H9 (cell line): ENCODE data around the gene SMPX. TPM values are rescaled to one million over a fixed set of nuclear protein-coding genes. Genes with fewer than 3 reads are reported as not detected.

Experiments
- DNase-seq: peaks from one replicate; pipeline ENCODE4 v3.0.0-alpha.2; 2017
- H2AFZ ChIP-seq: one replicate; pipeline ENCODE4 v1.6.1; 2013; ENCODE audit warnings: mild to moderate bottlenecking, low read length, control low read depth, moderate library complexity
- H2AK5ac ChIP-seq: 2 replicates; pipeline ENCODE4 v1.6.1; 2013; ENCODE audit warnings: low read length, control low read depth, mixed read lengths; ENCODE audit not compliant: insufficient read length
- H2BK120ac ChIP-seq: one replicate; pipeline ENCODE4 v1.6.1; 2013; ENCODE audit warnings: low read depth, mild to moderate bottlenecking, low read length, control low read depth, inconsistent platforms; ENCODE audit not compliant: poor library complexity, severe bottlenecking
- H2BK12ac ChIP-seq: 2 replicates; pipeline ENCODE4 v1.6.1; 2013; ENCODE audit warnings: low read length, control low read depth, mixed read lengths, low read depth; ENCODE audit not compliant: insufficient read length
- H2BK15ac ChIP-seq: 2 replicates; pipeline ENCODE4 v1.6.1; 2013; ENCODE audit warnings: low read depth, low read length, control low read depth
- H2BK20ac ChIP-seq: one replicate; pipeline ENCODE4 v1.6.1; 2013; ENCODE audit warnings: low read depth, mild to moderate bottlenecking, low read length, control low read depth, inconsistent platforms; ENCODE audit not compliant: poor library complexity, severe bottlenecking
- H2BK5ac ChIP-seq: 2 replicates; pipeline ENCODE4 v1.6.1; 2013; ENCODE audit warnings: low read length, control low read depth, mixed read lengths; ENCODE audit not compliant: insufficient read length
- H3K14ac ChIP-seq: 2 replicates; pipeline ENCODE4 v1.6.1; 2013; ENCODE audit warnings: low read length, control low read depth; ENCODE audit not compliant: insufficient read depth
- H3K18ac ChIP-seq: 2 replicates; pipeline ENCODE4 v1.6.1; 2013; ENCODE audit warnings: low read depth, mild to moderate bottlenecking, mixed read lengths, low read length, control low read depth; ENCODE audit not compliant: insufficient read length
- H3K23ac ChIP-seq: 2 replicates; pipeline ENCODE4 v1.6.1; 2013; ENCODE audit warnings: low read length, control low read depth, mixed read lengths, low read depth; ENCODE audit not compliant: insufficient read length
- H3K23me2 ChIP-seq: 2 replicates; pipeline ENCODE4 v1.6.1; 2013; ENCODE audit warnings: low read depth, mild to moderate bottlenecking, mixed read lengths, low read length, control low read depth; ENCODE audit not compliant: insufficient read length, poor library complexity, severe bottlenecking
- H3K27ac ChIP-seq: 2 replicates; pipeline ENCODE4 v1.5.1; 2013; ENCODE audit warnings: low read length, control low read depth, mixed read lengths, low read depth; ENCODE audit not compliant: insufficient read length
- H3K27me3 ChIP-seq: 2 replicates; pipeline ENCODE4 v1.6.1; 2013; ENCODE audit warnings: low read length, control low read depth, inconsistent platforms; ENCODE audit not compliant: insufficient read depth
- H3K4ac ChIP-seq: 2 replicates; pipeline ENCODE4 v1.6.1; 2013; ENCODE audit warnings: low read depth, mild to moderate bottlenecking, control low read depth, inconsistent platforms, low read length, moderate library complexity
- H3K4me1 ChIP-seq: 2 replicates; pipeline ENCODE4 v1.6.1; 2013; ENCODE audit warnings: low read length, control low read depth, inconsistent platforms; ENCODE audit not compliant: insufficient read depth
- H3K4me2 ChIP-seq: 2 replicates; pipeline ENCODE4 v1.6.1; 2013; ENCODE audit warnings: low read length, control low read depth, mixed read lengths; ENCODE audit not compliant: insufficient read length, insufficient read depth
- H3K56ac ChIP-seq: 2 replicates; pipeline ENCODE4 v1.6.1; 2013; ENCODE audit warnings: low read depth, mild to moderate bottlenecking, mixed read lengths, low read length, control low read depth; ENCODE audit not compliant: insufficient read length
- H3K79me1 ChIP-seq: 2 replicates; pipeline ENCODE4 v1.6.1; 2013; ENCODE audit warnings: low read depth, mild to moderate bottlenecking, moderate library complexity, low read length, control low read depth, inconsistent platforms; ENCODE audit not compliant: insufficient read depth, poor library complexity, severe bottlenecking
- H3K79me2 ChIP-seq: 2 replicates; pipeline ENCODE4 v1.6.1; 2013; ENCODE audit warnings: low read length, control low read depth, inconsistent platforms; ENCODE audit not compliant: insufficient read depth
- H3K9ac ChIP-seq: 2 replicates; pipeline ENCODE4 v1.6.1; 2013; ENCODE audit warnings: low read length, control low read depth, mixed read lengths; ENCODE audit not compliant: insufficient read length; ENCODE audit errors: extremely low read depth
- H3K9me3 ChIP-seq: one replicate; pipeline ENCODE4 v1.6.1; 2013; ENCODE audit warnings: low read depth, low read length, inconsistent platforms; ENCODE audit not compliant: control insufficient read depth
- H3T11ph ChIP-seq: one replicate; pipeline ENCODE4 v1.6.1; 2013; ENCODE audit warnings: mild to moderate bottlenecking, low read length, control low read depth, inconsistent platforms
- H4K20me1 ChIP-seq: one replicate; pipeline ENCODE4 v1.6.1; 2013; ENCODE audit not compliant: control insufficient read depth, insufficient read length, insufficient read depth
- H4K5ac ChIP-seq: 2 replicates; pipeline ENCODE4 v1.6.1; 2013; ENCODE audit warnings: low read depth, mild to moderate bottlenecking, mixed read lengths, low read length, control low read depth; ENCODE audit not compliant: insufficient read length
- H4K8ac ChIP-seq: replicated peaks from 2 replicates; pipeline ENCODE4 v1.6.1; 2013; ENCODE audit warnings: low read length, control low read depth, mixed read lengths, low read depth; ENCODE audit not compliant: insufficient read length
- H4K91ac ChIP-seq: 2 replicates; pipeline ENCODE4 v1.6.1; 2013; ENCODE audit warnings: low read depth, mild to moderate bottlenecking, moderate library complexity, mixed read lengths, low read length, control low read depth; ENCODE audit not compliant: insufficient read length
- H3K27ac Mint-ChIP-seq, 3 experiments: 2 replicates in 2 of 3; 3 replicates in 1 of 3; pipeline ENCODE4 v1.8.0; 2020 to 2021; ENCODE audit warnings: mixed read lengths in 3 of 3, mild to moderate bottlenecking in 1 of 3, moderate library complexity in 1 of 3
- H3K27me3 Mint-ChIP-seq: 2 replicates; pipeline ENCODE4 v1.8.0; 2021; ENCODE audit warnings: low read depth, mild to moderate bottlenecking, moderate library complexity, mixed read lengths
- H3K36me3 Mint-ChIP-seq, 3 experiments: 2 replicates in 2 of 3; 3 replicates in 1 of 3; pipeline ENCODE4 v1.8.0; 2020 to 2021; ENCODE audit warnings: low read depth in 3 of 3, mixed read lengths in 3 of 3; ENCODE audit not compliant: insufficient read depth in 1 of 3
- H3K4me1 Mint-ChIP-seq, 2 experiments: 2 replicates each; pipeline ENCODE4 v1.8.0; 2020; ENCODE audit warnings: mixed read lengths in 2 of 2
- H3K4me3 Mint-ChIP-seq, 2 experiments: 2 replicates in 1 of 2; 3 replicates in 1 of 2; pipeline ENCODE4 v1.8.0; 2020 to 2021; ENCODE audit warnings: mild to moderate bottlenecking in 2 of 2, mixed read lengths in 2 of 2, moderate library complexity in 1 of 2
- H3K9me3 Mint-ChIP-seq, 2 experiments: 2 replicates in 1 of 2; 3 replicates in 1 of 2; pipeline ENCODE4 v1.8.0; 2020; ENCODE audit warnings: mild to moderate bottlenecking in 2 of 2, mixed read lengths in 2 of 2, moderate library complexity in 1 of 2
- WGBS: extraction: QIAGEN DNeasy Blood & Tissue Kit; methylation state at CpG from one replicate; pipeline ENCODE4 v1.1.7; 2013; ENCODE audit warnings: missing lambda C conversion rate, low lambda C conversion rate, mixed read lengths; ENCODE audit not compliant: insufficient read length; ENCODE audit errors: extremely low coverage; 5-methylcytosine and 5-hydroxymethylcytosine counted together
- total RNA-seq: library from RNA; stranded (reverse); gene quantifications from 2 replicates; pipeline ENCODE4 v1.2.1, GENCODE V29; 2021
- TF ChIP-seq, protein P1 (sequence below): fragments of 200-600 bp; sonication (generic); conservative IDR thresholded peaks from 3 replicates; pipeline ENCODE4 v1.8.0; 2021; ENCODE audit warnings: antibody characterized with exemption, mild to moderate bottlenecking

SMPX gene
- total RNA-seq, 1 experiment from 2014 or later = not detected

DNA sequence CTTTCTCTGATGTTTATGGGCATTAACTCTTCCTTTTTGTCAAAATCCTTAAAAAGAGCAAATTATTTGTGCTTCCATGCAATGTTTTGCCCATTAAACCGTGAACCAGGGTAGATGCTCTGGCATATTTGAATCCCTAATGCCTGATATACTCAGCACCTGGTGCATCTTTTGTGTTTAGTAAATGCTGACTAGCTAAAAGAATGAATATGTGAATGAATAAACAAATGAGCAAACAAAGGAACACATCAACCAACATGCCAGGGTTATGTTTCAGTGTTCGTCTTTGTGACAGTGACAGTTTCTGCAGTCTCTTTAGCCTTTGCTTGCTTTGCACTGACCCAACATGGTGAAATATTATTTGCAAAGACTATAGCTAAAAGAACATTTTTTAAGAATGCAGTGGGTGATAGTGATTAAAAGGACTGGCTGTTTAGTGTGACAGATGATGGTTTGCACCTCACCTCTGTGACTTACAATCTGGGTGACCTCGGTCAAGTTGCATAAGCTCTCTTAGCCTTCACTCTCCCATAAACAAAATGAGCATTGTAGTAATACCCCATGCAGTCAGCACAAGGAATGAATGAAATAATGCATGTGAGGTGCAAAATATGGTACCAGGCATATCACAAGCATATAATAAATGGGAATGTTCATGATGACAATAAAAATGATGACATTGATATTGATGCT lies 29.5 kb downstream of the SMPX start:
- H3K4me3 Mint-ChIP-seq = no peak overlapping the region

More for the DNA sequence above, 29.5 kb downstream of the SMPX start:
- Histone ChIP-seq H3K27me3 (no peaks in the 10 kb centered on the region), H3K4me1 (no peaks in the 10 kb centered on the region), H4K8ac (no peak overlapping the region), H2AFZ (no peak overlapping the region), H2BK20ac (no peak overlapping the region), H4K91ac (no peak overlapping the region), H3K9me3 (no peaks in the 10 kb centered on the region), H2BK15ac (no peak overlapping the region), H3K4ac (no peak overlapping the region), H4K20me1 (no peaks in the 10 kb centered on the region), H2AK5ac (no peak overlapping the region), H3K56ac (no peak overlapping the region), H3K23me2 (no peaks in the 10 kb centered on the region), H2BK5ac (no peak overlapping the region), H3K79me2 (no peaks in the 10 kb centered on the region; the same call in 1 of the 2 replicates), H3K23ac (no peak overlapping the region), H2BK12ac (no peak overlapping the region), H2BK120ac (no peak overlapping the region), H3K27ac (no peak overlapping the region), H3K9ac (no peak overlapping the region), H4K5ac (no peak overlapping the region), H3K18ac (no peak overlapping the region), H3K14ac (no peak overlapping the region), H3K4me2 (no peak overlapping the region), H3T11ph (no peak overlapping the region), H3K79me1 (no peaks in the 10 kb centered on the region)
- Mint-ChIP-seq H3K27ac (no peak overlapping the region; a peak in 1 of 7 replicates), H3K27me3 (no peaks in the 10 kb centered on the region), H3K36me3 (no peaks in the 10 kb centered on the region), H3K4me1 (peaks cover 10 to 13% of the 10 kb centered on the region in 2 experiments), H3K9me3 (peaks cover 0 to 8% of the 10 kb centered on the region in 2 experiments; a peak in 3 of 5 replicates)
- TF ChIP-seq, protein P1, sequence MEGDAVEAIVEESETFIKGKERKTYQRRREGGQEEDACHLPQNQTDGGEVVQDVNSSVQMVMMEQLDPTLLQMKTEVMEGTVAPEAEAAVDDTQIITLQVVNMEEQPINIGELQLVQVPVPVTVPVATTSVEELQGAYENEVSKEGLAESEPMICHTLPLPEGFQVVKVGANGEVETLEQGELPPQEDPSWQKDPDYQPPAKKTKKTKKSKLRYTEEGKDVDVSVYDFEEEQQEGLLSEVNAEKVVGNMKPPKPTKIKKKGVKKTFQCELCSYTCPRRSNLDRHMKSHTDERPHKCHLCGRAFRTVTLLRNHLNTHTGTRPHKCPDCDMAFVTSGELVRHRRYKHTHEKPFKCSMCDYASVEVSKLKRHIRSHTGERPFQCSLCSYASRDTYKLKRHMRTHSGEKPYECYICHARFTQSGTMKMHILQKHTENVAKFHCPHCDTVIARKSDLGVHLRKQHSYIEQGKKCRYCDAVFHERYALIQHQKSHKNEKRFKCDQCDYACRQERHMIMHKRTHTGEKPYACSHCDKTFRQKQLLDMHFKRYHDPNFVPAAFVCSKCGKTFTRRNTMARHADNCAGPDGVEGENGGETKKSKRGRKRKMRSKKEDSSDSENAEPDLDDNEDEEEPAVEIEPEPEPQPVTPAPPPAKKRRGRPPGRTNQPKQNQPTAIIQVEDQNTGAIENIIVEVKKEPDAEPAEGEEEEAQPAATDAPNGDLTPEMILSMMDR = no peak
- DNase-seq = no peak
- WGBS = no CpG with 5 or more reads among the region's 3 CpGs
